Erythroblast (primary cell): ENCODE data around the gene YTHDF1.
A peak's percentile ranks its signal among the peaks of the same experiment; 100 is the strongest.

Experiments
- DNase-seq, 2 experiments: peaks; one replicate each; lab custom pipeline; 2025; lab: John Stamatoyannopoulos, UW
- GATA1 ChIP-seq: IDR thresholded peaks from 2 replicates; pipeline ENCODE4 v1.6.1; 2011; ENCODE audit warnings: low read depth, mild to moderate bottlenecking, control low read depth, low read length, moderate library complexity
- POLR2A ChIP-seq: IDR thresholded peaks from 2 replicates; pipeline ENCODE4 v1.6.1; 2011; ENCODE audit warnings: mild to moderate bottlenecking, low read length

The YTHDF1 gene

GRCh38 chr20:63176427-63177133 lies 39.4 kb downstream of the YTHDF1 start:
- no peak for TF ChIP-seq POLR2A
- TF ChIP-seq GATA1 = no peak
- no peak for DNase-seq

- no peak for DNase-seq
- no peak for TF ChIP-seq POLR2A
- no peak for TF ChIP-seq GATA1
These were observed 39.9 kb downstream of the YTHDF1 start for GRCh38 chr20:63176034-63176426.

- TF ChIP-seq GATA1 (no peak), POLR2A (no peak)
- no peak for DNase-seq
These were observed 40.7 kb downstream of the YTHDF1 start for GRCh38 chr20:63175038-63175895.

- no peak for DNase-seq
- TF ChIP-seq POLR2A (no peak), GATA1 (no peak)
These were observed 41.5 kb downstream of the YTHDF1 start for GRCh38 chr20:63174309-63175037.

- TF ChIP-seq GATA1 (no peak), POLR2A (no peak)
- DNase-seq = no peak
These were observed 42.3 kb downstream of the YTHDF1 start for GRCh38 chr20:63173552-63174191.

GRCh38 chr20:63172726-63173125 lies 43.2 kb downstream of the YTHDF1 start:
- TF ChIP-seq GATA1 (no peak), POLR2A (no peak)
- peak; percentile 20 to 24 for DNase-seq

GRCh38 chr20:63171991-63172390 lies 43.9 kb downstream of the YTHDF1 start:
- DNase-seq = no peak
- TF ChIP-seq GATA1 (no peak), POLR2A (no peak)

- TF ChIP-seq POLR2A (no peak), GATA1 (no peak)
- no peak for DNase-seq
These were observed 46.2 kb downstream of the YTHDF1 start for GRCh38 chr20:63169681-63170080.

- TF ChIP-seq POLR2A (no peak), GATA1 (no peak)
These were observed 47.1 kb downstream of the YTHDF1 start for GRCh38 chr20:63168861-63169260.

GRCh38 chr20:63167918-63168520 lies 47.9 kb downstream of the YTHDF1 start:
- DNase-seq = no peak
- TF ChIP-seq POLR2A (no peak), GATA1 (no peak)

More at GRCh38 chr20:63168861-63169260, 47.1 kb downstream of the YTHDF1 start:
- no peak for DNase-seq

GRCh38 chr20:63167026-63167917 lies 48.7 kb downstream of the YTHDF1 start:
- peak; percentile 28 to 41 for DNase-seq
- TF ChIP-seq POLR2A (no peak), GATA1 (no peak)
